RWPE2 (cell line): ENCODE measurements around the gene MARF1.
"Not testable (repeated sequence)": the region's sequence is repeated elsewhere in the genome, so short reads cannot be mapped to it uniquely, and the experiment has no call there.

ENCODE experiments used
- ATAC-seq: fragments of 200-7000 bp; cut with Tn5 transposase; 3 replicates; pipeline ENCODE4 v1.9.1; 2021; ENCODE audit warnings: low read depth
- DNase-seq: peaks from one replicate; pipeline ENCODE4 v3.0.0-alpha.2; 2020; ENCODE audit warnings: low spot score
- H3K27ac ChIP-seq: fragments of 450-650 bp; 2 replicates; pipeline ENCODE4 v1.5.1; 2017; ENCODE audit warnings: mild to moderate bottlenecking; ENCODE audit not compliant: poor library complexity, severe bottlenecking
- H3K27me3 ChIP-seq: fragments of 250-450 bp; sonication (Bioruptor Pico); 2 replicates; pipeline ENCODE4 v1.5.1; 2021; ENCODE audit warnings: mild to moderate bottlenecking, moderate library complexity; ENCODE audit not compliant: insufficient read depth, poor library complexity, severe bottlenecking
- H3K36me3 ChIP-seq: fragments of 250-450 bp; sonication (Bioruptor Pico); 2 replicates; pipeline ENCODE4 v1.5.1; 2020; ENCODE audit warnings: low read depth, mild to moderate bottlenecking, moderate library complexity
- H3K4me1 ChIP-seq: fragments of 250-450 bp; sonication (Bioruptor Pico); 2 replicates; pipeline ENCODE4 v1.5.1; 2021; ENCODE audit warnings: mild to moderate bottlenecking, moderate library complexity; ENCODE audit not compliant: insufficient read depth, poor library complexity, severe bottlenecking
- H3K4me3 ChIP-seq: fragments of 250-450 bp; sonication (Bioruptor Pico); 2 replicates; pipeline ENCODE4 v1.5.1; 2021; ENCODE audit warnings: mild to moderate bottlenecking, moderate library complexity; ENCODE audit not compliant: severe bottlenecking
- H3K9me3 ChIP-seq: fragments of 250-450 bp; sonication (Bioruptor Pico); 2 replicates; pipeline ENCODE4 v1.5.1; 2021; ENCODE audit warnings: mild to moderate bottlenecking, moderate library complexity; ENCODE audit not compliant: severe bottlenecking
- CTCF ChIP-seq: fragments of 450-650 bp; IDR thresholded peaks from one replicate; pipeline ENCODE4 v1.5.1; 2017; ENCODE audit warnings: mild to moderate bottlenecking, moderate library complexity; ENCODE audit not compliant: poor library complexity, severe bottlenecking

MARF1 gene

DNA sequence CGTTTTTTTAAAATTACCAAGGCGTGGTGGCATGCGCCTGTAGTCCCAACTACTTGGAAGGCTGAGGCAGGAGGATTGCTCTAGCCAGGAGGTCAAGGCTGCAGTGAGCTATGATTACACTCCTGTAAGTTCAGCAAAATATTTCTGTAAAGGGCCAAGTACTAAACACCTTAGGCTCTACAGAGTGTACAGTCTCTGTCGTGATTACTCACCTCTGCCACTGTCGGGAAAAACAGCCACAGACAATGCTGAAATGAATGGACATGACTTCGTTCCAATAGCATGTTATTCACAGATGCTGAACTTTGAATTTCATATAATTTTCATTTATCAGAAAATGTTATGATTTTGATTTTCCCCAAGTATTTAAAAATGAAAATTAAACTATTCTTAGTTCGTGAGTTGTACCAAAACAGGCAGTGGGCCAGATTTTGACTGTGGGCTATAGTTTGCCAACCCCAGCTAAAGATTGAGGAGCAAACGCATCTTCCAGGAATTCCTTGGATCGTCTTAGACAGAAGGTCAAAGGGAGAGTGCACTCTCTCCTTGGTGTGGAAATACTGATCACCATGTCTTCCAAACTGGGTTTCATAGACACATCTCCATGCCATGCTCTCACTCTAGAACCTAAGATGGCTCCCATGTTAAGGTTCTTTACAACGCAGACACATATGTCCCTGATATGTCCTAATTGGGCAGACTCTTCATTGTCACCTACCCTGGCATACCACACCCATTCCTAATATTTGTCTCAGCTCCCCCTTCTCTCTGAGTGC, 89.5 kb downstream of the MARF1 start:
- no peak for TF ChIP-seq CTCF
- no peaks in the 10 kb centered on the region for H3K27me3 ChIP-seq
- H3K9me3 ChIP-seq: no peaks in the 10 kb centered on the region
- no peak overlapping the region for H3K4me3 ChIP-seq
- no peaks in the 10 kb centered on the region for H3K36me3 ChIP-seq
- H3K4me1 ChIP-seq: no peaks in the 10 kb centered on the region
- ATAC-seq: no peak
- no peak for DNase-seq
- H3K27ac ChIP-seq: no peak overlapping the region

GRCh38 chr16:15552507-15552906, 90.4 kb downstream of the MARF1 start:
- Histone ChIP-seq H3K27ac (no peak overlapping the region), H3K9me3 (no peaks in the 10 kb centered on the region), H3K4me1 (no peaks in the 10 kb centered on the region), H3K4me3 (no peak overlapping the region), H3K36me3 (no peaks in the 10 kb centered on the region), H3K27me3 (no peaks in the 10 kb centered on the region)
- TF ChIP-seq CTCF: no peak
- DNase-seq (no peak), ATAC-seq (no peak)

DNA sequence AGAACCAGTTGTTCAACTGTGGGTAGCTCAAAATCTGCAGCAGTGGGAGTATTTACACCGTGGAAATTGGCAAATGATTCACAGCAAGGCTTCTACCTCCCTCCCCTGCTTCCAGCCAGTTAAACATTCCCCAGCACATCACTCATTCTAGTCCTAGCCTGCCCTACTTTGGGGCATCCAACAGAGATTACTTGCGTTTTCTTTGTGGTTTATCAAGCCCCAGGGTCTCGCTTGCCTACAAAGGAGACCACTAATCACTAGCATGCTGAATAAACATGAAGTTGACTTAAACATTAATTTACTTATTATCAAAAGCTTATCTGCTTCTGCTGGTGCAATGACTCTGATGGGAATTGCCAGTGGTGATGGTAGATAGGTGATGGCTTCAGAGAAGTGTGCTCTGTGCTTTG, 94.5 kb downstream of the MARF1 start:
- ATAC-seq: no peak
- no peak for DNase-seq
- H3K27me3 ChIP-seq: no peaks in the 10 kb centered on the region
- no peak overlapping the region for H3K4me3 ChIP-seq
- no peaks in the 10 kb centered on the region for H3K9me3 ChIP-seq
- no peak for TF ChIP-seq CTCF
- H3K4me1 ChIP-seq: no peaks in the 10 kb centered on the region
- H3K36me3 ChIP-seq: no peaks in the 10 kb centered on the region
- H3K27ac ChIP-seq: no peak overlapping the region

DNA sequence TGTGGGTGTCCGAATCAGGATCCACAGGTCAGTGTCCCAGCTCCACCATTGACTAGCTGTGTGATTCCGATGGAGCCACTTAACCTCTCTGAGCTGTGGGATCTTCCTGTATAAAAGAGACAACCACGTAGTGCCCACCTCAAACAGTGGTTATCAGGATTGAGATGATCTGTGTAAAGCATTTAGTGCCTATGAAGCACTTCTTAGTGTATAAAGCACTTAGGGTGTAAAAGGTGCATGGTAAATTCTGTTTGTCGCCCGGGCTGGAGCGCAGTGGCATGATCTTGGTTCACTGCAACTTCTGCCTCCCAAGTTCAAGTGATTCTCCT, 95.2 kb downstream of the MARF1 start:
- no peaks in the 10 kb centered on the region for H3K4me1 ChIP-seq
- ATAC-seq: no peak
- no peaks in the 10 kb centered on the region for H3K36me3 ChIP-seq
- H3K4me3 ChIP-seq: no peak overlapping the region
- DNase-seq: no peak
- H3K27ac ChIP-seq: no peak overlapping the region
- no peaks in the 10 kb centered on the region for H3K27me3 ChIP-seq
- H3K9me3 ChIP-seq: no peaks in the 10 kb centered on the region
- TF ChIP-seq CTCF: no peak

- not testable (repeated sequence) for DNase-seq, H3K4me1 ChIP-seq, ATAC-seq, H3K27ac ChIP-seq, H3K27me3 ChIP-seq, H3K36me3 ChIP-seq, H3K9me3 ChIP-seq, H3K4me3 ChIP-seq
Measured at GRCh38 chr16:15547072-15547767, 95.7 kb downstream of the MARF1 start.
